Stimulated activated CD4-positive, alpha-beta T cell treated with anti-CD3 and anti-CD28 coated beads, Interleukin-15, amount 100 ng/mL, for 24 hours (primary cell): Measurements from ENCODE around the gene DGUOK.

Experiments used
- DNase-seq: peaks from one replicate; pipeline ENCODE4 v3.0.0-alpha.2; 2020

The DGUOK gene

DNA sequence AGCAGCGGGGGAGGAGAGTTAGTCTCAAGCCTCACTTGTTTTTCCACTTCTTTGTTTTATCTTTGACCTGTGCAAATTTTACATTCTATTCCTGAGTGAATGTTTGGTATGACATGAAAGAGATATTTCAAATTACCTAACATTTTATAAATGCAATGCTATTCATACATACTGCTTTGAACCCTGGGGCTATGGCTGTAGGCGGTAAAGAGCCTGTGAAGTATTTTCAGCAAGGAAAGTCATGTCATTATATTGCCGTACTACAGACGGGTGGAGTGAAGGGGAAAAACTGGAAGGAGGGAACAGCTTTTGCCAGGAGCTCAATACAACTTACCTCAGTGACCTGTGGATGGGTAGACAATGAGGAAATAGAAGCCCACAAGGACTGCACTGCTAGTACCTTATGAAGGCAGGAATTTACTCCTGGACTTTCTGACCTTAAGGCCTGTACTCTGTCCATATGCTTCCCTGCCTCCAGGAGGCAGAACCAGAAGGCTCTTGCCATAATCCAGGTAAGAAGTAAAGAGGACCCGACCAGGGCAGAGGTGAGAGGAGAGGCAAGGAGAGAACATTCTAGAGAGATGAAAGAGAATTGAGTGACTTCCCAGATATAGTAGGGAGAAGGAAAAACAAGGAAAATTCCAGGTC, 29.7 kb downstream of the DGUOK start:
- no peak for DNase-seq

- DNase-seq: no peak
Measured at GRCh38 chr2:73961274-73961673, 34.6 kb downstream of the DGUOK start.

DNA sequence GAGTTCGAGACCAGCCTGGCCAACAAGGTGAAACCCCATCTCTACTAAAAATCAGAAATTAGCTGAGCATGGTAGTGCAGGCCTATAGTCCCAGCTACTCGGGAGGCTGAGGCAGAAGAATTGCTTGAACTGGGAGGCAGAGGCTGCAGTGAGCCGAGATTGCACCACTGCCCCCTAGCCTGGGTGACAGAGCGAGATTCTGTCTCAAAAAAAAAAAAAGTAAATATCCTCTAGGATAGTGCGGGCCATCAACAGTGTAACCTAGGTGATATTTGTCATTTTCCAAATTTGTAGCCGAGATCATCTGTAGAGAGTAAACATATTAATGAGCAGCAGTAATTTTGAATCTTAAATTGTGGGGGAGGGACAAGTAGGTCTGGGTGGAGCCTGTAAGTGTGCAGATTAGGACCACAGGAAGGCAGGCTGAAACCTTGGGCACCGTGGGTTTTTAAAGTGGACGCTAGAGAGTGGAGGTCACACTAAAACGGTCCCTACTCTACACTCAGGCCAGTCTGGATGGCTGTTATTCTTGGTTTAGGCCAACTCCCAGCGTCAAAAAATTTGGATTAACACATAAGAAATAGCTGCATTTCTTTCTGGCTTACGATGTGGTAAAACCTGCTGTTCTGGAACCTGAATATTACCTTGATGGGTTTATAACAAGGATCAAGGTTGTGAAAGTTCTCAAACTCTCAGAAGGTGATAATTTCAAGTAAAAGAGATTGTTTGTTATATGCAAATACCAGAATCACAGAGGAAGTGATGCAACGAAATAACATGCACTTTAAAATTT, 35.3 kb downstream of the DGUOK start:
- no peak for DNase-seq

- DNase-seq: no peak
Measured at GRCh38 chr2:73962798-73963197, 36.1 kb downstream of the DGUOK start.

- peak; percentile 59 for DNase-seq
Measured at GRCh38 chr2:73963385-73964120, 36.9 kb downstream of the DGUOK start.

- DNase-seq: no peak
Measured at GRCh38 chr2:73964223-73964622, 37.5 kb downstream of the DGUOK start.

GRCh38 chr2:73965053-73965452, 38.4 kb downstream of the DGUOK start:
- DNase-seq: no peak

DNA sequence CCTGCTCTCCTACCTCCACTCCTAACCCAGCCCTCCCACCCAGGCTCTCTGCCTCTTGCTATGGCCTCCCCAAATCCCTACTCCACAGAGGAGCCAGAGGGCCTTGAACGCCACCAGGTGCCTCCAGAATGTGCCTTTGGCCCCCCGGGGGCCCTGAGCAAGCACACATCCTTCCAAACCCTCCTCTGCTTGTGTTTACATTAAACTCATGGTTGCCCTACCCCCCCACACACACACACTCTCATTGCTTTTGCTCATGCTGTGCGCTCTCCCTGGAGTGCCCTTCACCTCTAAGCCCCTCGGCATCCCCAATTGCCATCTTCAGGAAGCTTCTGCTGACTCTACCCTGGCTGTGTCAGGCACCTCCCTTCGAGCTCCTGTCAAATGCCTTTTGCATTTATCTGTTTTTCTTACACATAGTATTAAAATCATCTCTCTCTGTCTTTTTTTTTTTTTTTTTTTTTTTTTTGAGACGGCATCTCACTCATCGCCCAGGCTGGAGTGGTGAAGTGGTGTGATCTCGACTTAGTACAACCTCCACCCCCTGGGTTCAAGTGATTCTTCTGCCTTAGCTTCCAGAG, 41.8 kb downstream of the DGUOK start:
- no peak for DNase-seq

- DNase-seq: no peak
Measured at GRCh38 chr2:73969356-73969755, 42.7 kb downstream of the DGUOK start.

DNA sequence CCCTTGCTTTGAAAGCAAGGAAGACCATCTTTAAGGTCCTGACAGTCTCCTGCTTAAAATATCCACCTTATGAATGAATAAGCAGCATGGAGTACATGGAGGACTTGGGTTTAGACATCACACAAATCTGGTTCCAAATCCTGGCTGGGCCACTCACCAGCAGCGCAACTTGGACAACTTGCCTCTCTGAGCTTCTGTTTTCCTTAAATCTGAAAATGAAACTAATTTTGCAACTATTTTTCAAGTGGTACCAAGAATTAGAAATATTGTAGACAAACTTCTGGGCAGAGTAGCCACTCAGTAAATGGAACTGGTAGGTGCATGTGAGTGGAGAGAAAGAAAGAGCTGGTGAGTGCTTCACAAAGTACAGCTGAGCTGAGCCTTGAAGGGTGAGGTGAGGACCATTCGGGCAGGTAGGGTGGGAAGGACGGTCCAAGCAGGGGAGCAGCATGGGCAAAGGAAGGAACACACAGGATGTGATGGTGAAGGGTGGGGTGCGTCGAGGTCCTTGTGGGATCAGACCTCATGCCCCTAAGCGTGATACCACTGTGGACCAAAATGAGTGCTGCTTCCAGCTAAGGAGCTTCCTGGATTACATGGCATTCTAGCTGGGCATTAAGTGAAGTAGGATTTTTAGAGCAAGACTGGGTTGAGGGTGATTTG, 43.6 kb downstream of the DGUOK start:
- no peak for DNase-seq

GRCh38 chr2:73970850-73971471, 44.3 kb downstream of the DGUOK start:
- peak; percentile 65 for DNase-seq

- DNase-seq: no peak
Measured at GRCh38 chr2:73971722-73972121, 45.0 kb downstream of the DGUOK start.

DNA sequence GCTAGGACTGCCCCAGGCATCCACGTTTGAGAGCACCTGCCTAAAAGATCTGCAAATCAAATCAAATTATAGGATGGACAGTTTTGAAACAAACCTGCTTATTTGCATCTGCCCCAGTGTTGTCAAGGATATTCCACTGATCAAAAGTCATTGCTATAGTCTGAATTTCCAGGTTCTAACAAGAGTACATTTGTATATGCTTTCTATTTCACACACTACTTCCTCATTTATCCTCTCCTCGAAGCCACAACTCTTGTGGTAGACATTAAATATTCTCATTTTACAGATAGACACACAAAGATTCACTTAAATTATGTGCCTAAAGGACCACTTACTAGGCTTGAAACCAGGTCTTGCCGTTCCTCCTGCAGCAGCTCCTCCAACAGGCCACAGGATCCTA, 46.2 kb downstream of the DGUOK start:
- DNase-seq: no peak

GRCh38 chr2:73975731-73976130, 49.1 kb downstream of the DGUOK start:
- DNase-seq: no peak

- DNase-seq: no peak
Measured at GRCh38 chr2:73976803-73977202, 50.1 kb downstream of the DGUOK start.

DNA sequence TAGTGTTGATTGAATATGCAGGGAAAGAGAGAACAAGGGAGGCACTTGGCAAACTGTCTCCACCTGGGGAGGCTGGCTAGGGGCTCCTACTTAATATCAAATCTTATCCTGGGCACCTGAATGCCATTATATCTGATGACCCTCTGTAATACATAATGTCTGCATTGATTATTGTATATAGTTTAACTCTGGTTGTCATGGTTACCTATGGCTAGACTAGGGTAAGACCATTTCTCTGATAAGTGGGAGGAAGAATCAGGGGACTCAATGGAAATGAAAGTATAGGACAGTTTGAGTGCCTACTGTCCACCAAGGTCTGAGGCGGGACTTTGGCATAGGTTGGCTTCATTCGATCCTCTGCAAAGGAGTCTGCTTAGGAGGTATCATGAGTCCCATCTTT, 50.8 kb downstream of the DGUOK start:
- DNase-seq: no peak

GRCh38 chr2:73979021-73979420, 52.3 kb downstream of the DGUOK start:
- DNase-seq: peak; percentile 76

- DNase-seq: no peak
Measured at GRCh38 chr2:73979686-73980085, 53.0 kb downstream of the DGUOK start.

DNA sequence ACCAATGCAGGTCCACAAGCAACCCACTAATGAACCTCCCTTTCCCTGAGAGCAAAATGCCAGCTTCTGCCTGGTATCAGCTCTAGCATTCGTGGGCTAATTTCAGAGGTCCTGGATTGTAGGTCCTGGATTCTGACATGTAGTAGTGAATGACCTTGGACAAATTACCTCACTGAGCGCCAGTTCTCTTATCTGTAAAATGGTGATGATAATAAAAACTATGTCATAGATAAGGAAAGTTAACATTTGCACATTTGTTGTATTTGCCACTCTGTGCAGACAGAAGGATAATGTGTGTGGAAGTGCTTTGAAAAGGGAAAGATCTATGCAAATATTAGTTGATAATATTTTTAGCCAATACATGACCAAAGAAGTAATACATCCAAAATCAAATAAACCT, 53.9 kb downstream of the DGUOK start:
- DNase-seq: no peak

GRCh38 chr2:73981081-73982001, 54.7 kb downstream of the DGUOK start:
- DNase-seq: peak; percentile 74

DNA sequence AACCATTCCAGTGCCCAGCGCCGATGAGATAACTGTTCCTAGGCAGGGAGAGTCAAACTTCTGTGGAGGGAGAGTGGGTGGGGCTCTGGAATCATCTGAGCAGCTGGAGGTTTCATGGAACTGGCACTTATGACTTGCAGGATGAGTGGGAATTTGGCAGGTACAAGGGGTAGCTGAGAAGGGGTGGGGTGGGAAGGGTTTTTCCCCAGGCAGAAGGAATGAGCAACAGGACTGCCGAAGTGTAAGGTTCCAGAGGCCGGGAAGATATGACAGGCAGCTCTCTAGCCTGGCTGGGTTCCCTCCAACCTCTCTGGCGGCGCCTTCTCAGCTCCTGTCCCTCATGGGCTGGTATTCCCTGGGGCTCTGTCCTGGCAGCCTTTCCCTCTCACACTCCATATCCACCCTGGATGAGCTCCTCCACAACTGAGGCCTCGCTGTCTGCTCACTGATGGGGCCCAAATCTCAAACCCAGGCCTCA, 55.5 kb downstream of the DGUOK start:
- no peak for DNase-seq
